Right cardiac atrium (tissue), 5 donors: ENCODE data around the gene SPTY2D1. TPM values are rescaled to one million over a fixed set of nuclear protein-coding genes. Genes with fewer than 3 reads are reported as not detected.

Source experiments
- ATAC-seq, 2 donors: fragments of 200-7000 bp; cut with Tn5 transposase; one replicate each; pipeline versions ENCODE4 v1.8.0 to v1.9.1; 2020; ENCODE audit warnings: moderate library complexity in 2 of 2, mild to moderate bottlenecking in 1 of 2
- DNase-seq, 3 donors: peaks; one replicate each; pipeline ENCODE4 v3.0.0-alpha.2; 2020
- H3K27ac ChIP-seq: one replicate; pipeline ENCODE4 v1.5.1; 2013; ENCODE audit warnings: mild to moderate bottlenecking, low read length, control low read depth, moderate library complexity
- H3K27me3 ChIP-seq: one replicate; pipeline ENCODE4 v1.6.1; 2013; ENCODE audit not compliant: control insufficient read depth, insufficient read depth
- H3K4me1 ChIP-seq: one replicate; pipeline ENCODE4 v1.6.1; 2013; ENCODE audit warnings: low read length; ENCODE audit not compliant: control insufficient read depth, insufficient read depth
- H3K4me3 ChIP-seq: one replicate; pipeline ENCODE4 v1.5.1; 2013; ENCODE audit warnings: low read length, control low read depth
- H3K9me3 ChIP-seq: one replicate; pipeline ENCODE4 v1.6.1; 2013; ENCODE audit warnings: low read length; ENCODE audit not compliant: control insufficient read depth
- WGBS: extraction: QIAGEN DNeasy Blood & Tissue Kit; methylation state at CpG from one replicate; pipeline ENCODE4 v1.1.7; 2013; 5-methylcytosine and 5-hydroxymethylcytosine counted together
- intact Hi-C, 4 donors: fragments of 100-400 bp; cut with DNase I; formaldehyde crosslinking; loops; one replicate each; pipeline versions ENCODE4 v1.11.0 to v1.14.0; 2022 to 2023
- polyA plus RNA-seq: library from polyadenylated mRNA; stranded (reverse); fragments of 200-250 nt; gene quantifications from one replicate; pipeline ENCODE4 v1.2.3, GENCODE V29; 2013
- total RNA-seq, 4 donors: library from RNA; stranded (reverse); fragmentation: NEBNext Ultra II Directional; extraction: Animal tissue kit (Norgen Biotek cat#: 25700); gene quantifications; one replicate each; pipeline ENCODE4 v1.2.1, GENCODE V29; 2021
- donor health status: healthy with polysubstance abuse.
- donor health status: DM: no; HTN: yes; CAD: no.
- donor health status: DM: no; HTN: no; CAD: no.
- donor health status: DM: no; HTN: yes; CAD: no; lungs with severe emphysema.
- donor health status: DM: yes; HTN: yes; CAD: no.

SPTY2D1 gene
- total and polyA plus RNA-seq, 5 donors = 4.3 to 13.5 (median 12.2) TPM

- Histone ChIP-seq H3K27ac (no peak overlapping the region), H3K27me3 (no peaks in the 10 kb centered on the region), H3K9me3 (no peaks in the 10 kb centered on the region), H3K4me3 (no peak overlapping the region), H3K4me1 (no peaks in the 10 kb centered on the region)
- intact Hi-C loops = no loop called here
- DNase-seq = no peak
- ATAC-seq = no peak
- WGBS = 94% methylated on average over 2 of the region's 2 CpGs
Measured at GRCh38 chr11:18563090-18563730, 70.9 kb downstream of the SPTY2D1 start.

Other genes starting within 250 kb of the SPTY2D1 start
- gene LDHA, start 239.8 kb downstream of the SPTY2D1 start, total RNA-seq = 100 to 1,000 TPM; 224 to 399 (median 321) TPM
- gene LDHA, start 239.8 kb downstream of the SPTY2D1 start, polyA plus RNA-seq = 329 TPM
- 1 to 10 TPM in 1 of 4 donors, not detected in 3; 2.7 TPM for gene LDHC, start 222.0 kb downstream of the SPTY2D1 start, total RNA-seq
- gene LDHC, start 222.0 kb downstream of the SPTY2D1 start, polyA plus RNA-seq = 2.7 TPM
- gene LDHAL6A, start 178.5 kb downstream of the SPTY2D1 start, total RNA-seq = under 1 TPM in 1 of 4 donors, not detected in 3; 0.20 TPM
- 0.16 TPM for gene LDHAL6A, start 178.5 kb downstream of the SPTY2D1 start, polyA plus RNA-seq
- gene TSG101, start 107.4 kb downstream of the SPTY2D1 start, total RNA-seq = 10 to 100 TPM; 52.2 to 58.4 (median 56.0) TPM
- 55.2 TPM for gene TSG101, start 107.4 kb downstream of the SPTY2D1 start, polyA plus RNA-seq
- 10 to 100 TPM; 16.7 to 19.0 (median 17.4) TPM for gene UEVLD, start 45.6 kb downstream of the SPTY2D1 start, total RNA-seq
- gene UEVLD, start 45.6 kb downstream of the SPTY2D1 start, polyA plus RNA-seq = 7.0 TPM
- 10 to 100 TPM in 2 of 4 donors, 1 to 10 TPM in 2; 8.2 to 16.4 (median 11.6) TPM for gene MISFA, start 34.6 kb downstream of the SPTY2D1 start, total RNA-seq
- 8.2 TPM for gene MISFA, start 34.6 kb downstream of the SPTY2D1 start, polyA plus RNA-seq
- 1 to 10 TPM; 4.6 to 6.8 (median 5.1) TPM for gene TMEM86A, start 64.4 kb upstream of the SPTY2D1 start, total RNA-seq
- 3.6 TPM for gene TMEM86A, start 64.4 kb upstream of the SPTY2D1 start, polyA plus RNA-seq
- gene IGSF22, start 91.8 kb upstream of the SPTY2D1 start, total RNA-seq = 1 to 10 TPM; 1.0 to 1.3 (median 1.1) TPM
- gene IGSF22, start 91.8 kb upstream of the SPTY2D1 start, polyA plus RNA-seq = 0.66 TPM
- gene PTPN5, start 157.5 kb upstream of the SPTY2D1 start, total RNA-seq = 1 to 10 TPM in 2 of 4 donors, under 1 TPM in 1, not detected in 1; 0.74 to 1.9 (median 1.3) TPM
- 2.0 TPM for gene PTPN5, start 157.5 kb upstream of the SPTY2D1 start, polyA plus RNA-seq